DOHH2 (cell line): ENCODE measurements around the gene ZNF559.

Source experiments
- H3F3A ChIP-seq: fragments of 200-600 bp; sonication (generic), shearing (Covaris generic); 2 replicates; pipeline ENCODE4 v1.6.0; 2016; ENCODE audit warnings: antibody characterized with exemption, mild to moderate bottlenecking; ENCODE audit not compliant: control insufficient read depth, insufficient read depth
- H3K27ac ChIP-seq: fragments of 200-600 bp; sonication (generic); 2 replicates; pipeline ENCODE4 v1.5.1; 2014; ENCODE audit warnings: low read depth, mild to moderate bottlenecking, low read length, moderate library complexity
- H3K27me3 ChIP-seq: fragments of 200-600 bp; sonication (generic); 2 replicates; pipeline ENCODE4 v1.6.1; 2014; ENCODE audit warnings: mild to moderate bottlenecking, low read length, mixed read lengths; ENCODE audit not compliant: control insufficient read depth
- H3K36me3 ChIP-seq: fragments of 200-600 bp; sonication (generic); 2 replicates; pipeline ENCODE4 v1.6.1; 2014; ENCODE audit warnings: mild to moderate bottlenecking, low read length, moderate library complexity, mixed read lengths; ENCODE audit not compliant: control insufficient read depth
- H3K4me1 ChIP-seq: fragments of 200-600 bp; sonication (generic); 2 replicates; pipeline ENCODE4 v1.6.1; 2014; ENCODE audit warnings: mild to moderate bottlenecking, low read length, mixed read lengths; ENCODE audit not compliant: control insufficient read depth
- H3K4me2 ChIP-seq: fragments of 200-600 bp; sonication (generic); 2 replicates; pipeline ENCODE4 v1.6.0; 2014; ENCODE audit warnings: mild to moderate bottlenecking, low read length, moderate library complexity
- H3K4me3 ChIP-seq: fragments of 200-600 bp; sonication (generic); 2 replicates; pipeline ENCODE4 v1.5.1; 2014; ENCODE audit warnings: mild to moderate bottlenecking, low read length, mixed read lengths
- H3K79me2 ChIP-seq: fragments of 200-600 bp; sonication (generic); 2 replicates; pipeline ENCODE4 v1.6.1; 2014; ENCODE audit warnings: mild to moderate bottlenecking, low read length, mixed read lengths; ENCODE audit not compliant: control insufficient read depth
- H3K9me2 ChIP-seq: fragments of 200-600 bp; sonication (generic); replicated peaks from 2 replicates; pipeline ENCODE4 v1.6.1; 2014; ENCODE audit warnings: mild to moderate bottlenecking, low read length, mixed read lengths; ENCODE audit not compliant: control insufficient read depth
- H3K9me3 ChIP-seq: fragments of 200-600 bp; sonication (generic); 2 replicates; pipeline ENCODE4 v1.6.1; 2014; ENCODE audit warnings: antibody characterized with exemption, low read length, mixed read lengths; ENCODE audit not compliant: control insufficient read depth, insufficient read depth
- H4K20me1 ChIP-seq: fragments of 200-600 bp; sonication (generic); 2 replicates; pipeline ENCODE4 v1.6.0; 2014; ENCODE audit warnings: low read depth, mild to moderate bottlenecking, antibody characterized with exemption, low read length, moderate library complexity; ENCODE audit not compliant: control insufficient read depth, insufficient read depth
- CTCF ChIP-seq: fragments of 200-600 bp; sonication (generic); IDR thresholded peaks from one replicate; pipeline ENCODE4 v1.5.1; 2014; ENCODE audit warnings: antibody characterized with exemption, mild to moderate bottlenecking, low read depth, low read length; ENCODE audit not compliant: poor library complexity, severe bottlenecking
- EZH2phosphoT487 ChIP-seq: fragments of 200-600 bp; sonication (generic); IDR thresholded peaks from 2 replicates; pipeline ENCODE4 v1.6.1; 2017; ENCODE audit warnings: borderline replicate concordance, mild to moderate bottlenecking, antibody characterized with exemption, low read length, moderate library complexity, mixed read lengths

ZNF559 gene

DNA sequence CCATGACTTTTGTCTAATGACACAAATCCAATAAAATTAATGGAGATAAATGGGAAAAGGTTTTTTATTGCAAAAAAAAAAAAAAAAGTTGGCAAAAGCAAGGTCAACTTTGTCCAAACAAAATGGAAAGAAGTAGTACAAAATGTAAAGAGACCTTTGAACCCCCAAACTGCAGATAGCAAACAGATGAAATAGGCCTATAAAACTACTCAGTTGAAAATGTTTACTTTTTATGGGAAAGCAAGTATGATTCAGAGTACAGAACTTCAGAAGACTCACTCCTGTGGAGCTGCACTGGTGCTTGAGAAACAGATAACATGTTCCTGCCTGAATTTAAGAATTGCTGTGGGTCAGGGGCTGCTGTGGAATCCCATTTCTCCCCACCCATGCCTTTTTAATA, 29.0 kb downstream of the ZNF559 start:
- Histone ChIP-seq H3K9me2 (no peaks in the 10 kb centered on the region), H3K36me3 (no peaks in the 10 kb centered on the region), H3K9me3 (peaks cover 3% of the 10 kb centered on the region; the same call in 1 of the 2 replicates), H3K27ac (no peak overlapping the region), H3K4me1 (no peaks in the 10 kb centered on the region), H3K27me3 (no peaks in the 10 kb centered on the region), H3K79me2 (no peaks in the 10 kb centered on the region), H3K4me2 (no peak overlapping the region), H3F3A (no peaks in the 10 kb centered on the region), H3K4me3 (no peak overlapping the region), H4K20me1 (no peaks in the 10 kb centered on the region)
- TF ChIP-seq CTCF, result no peak

DNA sequence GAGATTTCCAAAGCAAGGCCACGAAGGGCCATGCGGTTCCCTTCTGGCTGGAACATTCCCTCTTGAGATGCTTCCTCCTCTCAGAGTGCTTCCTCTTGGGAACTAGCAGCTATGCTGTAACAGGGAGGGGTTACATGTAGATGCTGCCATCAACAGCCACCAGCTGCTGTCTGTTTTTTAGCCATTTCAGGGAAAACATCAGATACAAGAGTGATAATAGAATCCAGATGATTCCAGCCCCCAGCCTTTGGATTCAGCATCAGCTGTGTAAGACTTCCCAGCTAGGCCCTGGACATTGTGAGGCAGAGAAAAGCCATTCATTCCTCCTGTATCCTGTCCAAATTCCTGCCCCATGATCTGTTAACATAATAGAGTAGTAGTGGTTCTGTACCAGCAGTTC, 30.7 kb downstream of the ZNF559 start:
- no peak overlapping the region for H3K4me3 ChIP-seq
- H3K9me2 ChIP-seq, result no peaks in the 10 kb centered on the region
- H3K9me3 ChIP-seq, result peaks cover 4% of the 10 kb centered on the region; the same call in 1 of the 2 replicates
- no peaks in the 10 kb centered on the region for H3K4me1 ChIP-seq
- H3K27me3 ChIP-seq, result no peaks in the 10 kb centered on the region
- no peaks in the 10 kb centered on the region for H4K20me1 ChIP-seq
- no peaks in the 10 kb centered on the region for H3K36me3 ChIP-seq
- TF ChIP-seq CTCF (no peak), EZH2phosphoT487 (no peak)
- H3K27ac ChIP-seq, result no peak overlapping the region
- H3F3A ChIP-seq, result no peaks in the 10 kb centered on the region
- H3K79me2 ChIP-seq, result no peaks in the 10 kb centered on the region
- no peak overlapping the region for H3K4me2 ChIP-seq

DNA sequence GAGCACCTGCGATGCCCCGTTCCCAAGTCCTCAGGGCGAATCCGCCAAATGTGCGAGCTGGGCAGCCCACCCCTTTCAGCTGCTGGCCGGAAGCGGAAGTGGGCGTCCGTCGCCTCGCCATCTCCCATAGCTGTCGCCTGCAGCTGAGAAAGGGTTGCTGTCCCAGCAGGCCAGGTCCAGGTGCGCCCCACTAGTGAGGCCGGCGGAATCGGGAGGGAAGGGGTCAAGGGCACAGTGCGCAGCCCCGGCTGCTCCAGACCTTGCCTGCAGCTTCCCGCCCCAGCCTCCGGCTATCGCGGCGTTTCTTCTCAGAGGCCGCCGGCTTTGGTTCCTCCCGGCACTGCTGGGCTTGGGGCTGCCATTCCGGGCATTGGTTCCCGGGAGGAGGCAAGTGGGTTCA, 38.9 kb downstream of the ZNF559 start, which contains the start of gene ZNF177:
TSS of gene ZNF177 (plus strand) at position 109 of the 400 bp plus-strand sequence. CDS start 15,299 bp downstream, outside the sequence.
- no peaks in the 10 kb centered on the region for H3K4me1 ChIP-seq
- H3K36me3 ChIP-seq, result no peaks in the 10 kb centered on the region
- H4K20me1 ChIP-seq, result no peaks in the 10 kb centered on the region
- no peaks in the 10 kb centered on the region for H3F3A ChIP-seq
- H3K79me2 ChIP-seq, result no peaks in the 10 kb centered on the region
- H3K9me3 ChIP-seq, result peaks cover 2% of the 10 kb centered on the region; the same call in 1 of the 2 replicates
- no peaks in the 10 kb centered on the region for H3K9me2 ChIP-seq
- H3K27me3 ChIP-seq, result no peaks in the 10 kb centered on the region
- no peak within 1 kb of the TSS for H3K4me3 ChIP-seq
- no peak within 1 kb of the TSS for H3K4me2 ChIP-seq
- no peak within 1 kb of the TSS for H3K27ac ChIP-seq
- no peak for TF ChIP-seq EZH2phosphoT487
- TF ChIP-seq CTCF, result no peak
